GM12878 (cell line): ENCODE data around the gene SMPD3. TPM values are rescaled to one million over a fixed set of nuclear protein-coding genes. Genes with fewer than 3 reads are reported as not detected.

Experiments used
- ATAC-seq: fragments of 200-7000 bp; cut with Tn5 transposase; 3 replicates; pipeline ENCODE4 v1.9.1; 2020; ENCODE audit warnings: mild to moderate bottlenecking, moderate library complexity
- BruUV-seq: library from RNA; stranded (reverse); fragments of 400-500 nt; replicated peaks from 2 replicates; lab custom pipeline; 2021; lab: Mats Ljungman, UMichigan
- CTCF ChIA-PET: fragments of 300-600 bp; sonication (Branson Sonifier 250); formaldehyde crosslinking; extraction: SDS; loops from one replicate; lab custom pipeline; 2021; ENCODE audit warnings: inconsistent platforms; lab: Yijun Ruan, JAX
- POLR2A ChIA-PET: fragments of 350-600 bp; formaldehyde crosslinking; extraction: SDS; loops from one replicate; lab custom pipeline; 2021; ENCODE audit warnings: inconsistent platforms; lab: Charles Lee
- RAD21 ChIA-PET: fragments of 300-600 bp; sonication (Branson Sonifier 250); formaldehyde crosslinking; loops from one replicate; lab custom pipeline; 2023; ENCODE audit warnings: antibody characterized with exemption; ENCODE audit not compliant: unreplicated experiment; lab: Charles Lee
- SMC1A ChIA-PET: fragments of 300-600 bp; sonication (Branson Sonifier 250); formaldehyde crosslinking; loops from one replicate; lab custom pipeline; 2023; ENCODE audit not compliant: unreplicated experiment, uncharacterized antibody; lab: Charles Lee
- DNase-seq: peaks from one replicate; pipeline ENCODE4 v3.0.0-alpha.2; 2011; ENCODE audit warnings: low read depth, low spot score
- FAIRE-seq: peaks from 3 replicates; lab custom pipeline; 2011; peaks lifted over from hg19 to GRCh38; lab: Jason Lieb, UNC
- H2AFZ ChIP-seq: 2 replicates; pipeline ENCODE4 v1.6.0; 2011; ENCODE audit warnings: low read depth, low read length, control low read depth; ENCODE audit not compliant: control insufficient read depth
- H3K27ac ChIP-seq: 2 replicates; pipeline ENCODE4 v1.5.1; 2011; ENCODE audit warnings: control low read depth; ENCODE audit not compliant: control insufficient read depth, insufficient read depth
- H3K27me3 ChIP-seq, 2 experiments: replicated peaks in 1 of 2; 2 replicates each; pipeline versions ENCODE4 v1.6.0 to v1.6.1; 2011; ENCODE audit warnings: low read length in 1 of 2; ENCODE audit not compliant: control insufficient read depth in 2 of 2, insufficient read depth in 2 of 2
- H3K36me3 ChIP-seq, 2 experiments: 2 replicates each; pipeline ENCODE4 v1.5.1; 2011; ENCODE audit warnings: low read length in 1 of 2; ENCODE audit not compliant: control insufficient read depth in 2 of 2, insufficient read depth in 2 of 2
- H3K4me1 ChIP-seq: 2 replicates; pipeline ENCODE4 v1.6.1; 2011; ENCODE audit warnings: mild to moderate bottlenecking, low read length, moderate library complexity, mixed read lengths; ENCODE audit not compliant: control insufficient read depth, insufficient read depth
- H3K4me2 ChIP-seq: 2 replicates; pipeline ENCODE4 v1.6.0; 2011; ENCODE audit warnings: control low read depth; ENCODE audit not compliant: control insufficient read depth, insufficient read depth
- H3K4me3 ChIP-seq: fragments of 200-600 bp; sonication (generic); 2 replicates; pipeline ENCODE4 v1.5.1; 2016
- H3K79me2 ChIP-seq: 2 replicates; pipeline ENCODE4 v1.6.0; 2011; ENCODE audit warnings: low read length; ENCODE audit not compliant: control insufficient read depth, insufficient read depth
- H3K9ac ChIP-seq: 2 replicates; pipeline ENCODE4 v1.8.0; 2011; ENCODE audit warnings: low read length, control low read depth, mixed read lengths; ENCODE audit not compliant: control insufficient read depth, insufficient read depth
- H3K9me3 ChIP-seq: replicated peaks from 3 replicates; pipeline ENCODE4 v1.5.1; 2011; ENCODE audit warnings: mild to moderate bottlenecking, low read length; ENCODE audit not compliant: control insufficient read depth, insufficient read depth
- H4K20me1 ChIP-seq: 2 replicates; pipeline ENCODE4 v1.6.0; 2011; ENCODE audit not compliant: control insufficient read depth, insufficient read depth
- CBX3 ChIP-seq: fragments of 200-600 bp; sonication (generic); IDR thresholded peaks from 2 replicates; pipeline ENCODE4 v1.6.1; 2016; ENCODE audit warnings: low read depth, borderline replicate concordance
- EED ChIP-seq: sonication (generic); IDR thresholded peaks from 2 replicates; pipeline ENCODE4 v1.6.1; 2016; ENCODE audit warnings: antibody characterized with exemption, low read depth
- HCFC1 ChIP-seq: fragments of 150-350 bp; IDR thresholded peaks from 2 replicates; pipeline ENCODE4 v1.6.1; 2014; ENCODE audit warnings: low read length
- IRF4 ChIP-seq: IDR thresholded peaks from 2 replicates; pipeline ENCODE4 v1.6.1; 2011; ENCODE audit warnings: low read depth, low read length
- NFXL1 ChIP-seq: fragments of 450-650 bp; IDR thresholded peaks from 2 replicates; pipeline ENCODE4 v1.6.1; 2017; ENCODE audit warnings: antibody characterized with exemption, mild to moderate bottlenecking, borderline replicate concordance
- NFYB ChIP-seq: IDR thresholded peaks from 2 replicates; pipeline ENCODE4 v1.6.1; 2011; ENCODE audit warnings: low read depth, mild to moderate bottlenecking, low read length, improper control_type of control experiment, moderate library complexity; ENCODE audit not compliant: insufficient read depth
- NR2C1 ChIP-seq: fragments of 450-650 bp; IDR thresholded peaks from 2 replicates; pipeline ENCODE4 v1.6.1; 2017; ENCODE audit warnings: antibody characterized with exemption, mild to moderate bottlenecking, moderate library complexity
- NR2C2 ChIP-seq: IDR thresholded peaks from 2 replicates; pipeline ENCODE4 v1.6.1; 2011; ENCODE audit warnings: borderline replicate concordance, low read depth; ENCODE audit not compliant: control insufficient read depth, insufficient read length
- POU2F2 ChIP-seq: IDR thresholded peaks from 3 replicates; pipeline ENCODE4 v1.6.1; 2011; ENCODE audit warnings: low read depth, mild to moderate bottlenecking, low read length, borderline replicate concordance
- RAD21 ChIP-seq: IDR thresholded peaks from 2 replicates; pipeline ENCODE4 v1.6.1; 2011; ENCODE audit warnings: mild to moderate bottlenecking, low read depth, low read length, moderate library complexity; ENCODE audit not compliant: insufficient read depth
- RB1 ChIP-seq: fragments of 450-650 bp; formaldehyde crosslinking; IDR thresholded peaks from 2 replicates; pipeline ENCODE4 v1.6.1; 2017; ENCODE audit warnings: mild to moderate bottlenecking, borderline replicate concordance
- WRNIP1 ChIP-seq: IDR thresholded peaks from 2 replicates; pipeline ENCODE4 v1.6.1; 2011; ENCODE audit warnings: low read depth, low read length, improper control_type of control experiment, borderline replicate concordance
- WGBS: methylation state at CpG from one replicate; pipeline ENCODE4 v1.1.6; 2016; ENCODE audit warnings: low lambda C conversion rate; ENCODE audit not compliant: insufficient replicate concordance, insufficient coverage; ENCODE audit errors: missing lambda C conversion rate; 5-methylcytosine and 5-hydroxymethylcytosine counted together
- in situ Hi-C: fragments of 300-500 bp; cut with MboI; formaldehyde crosslinking; loops from 9 replicates; pipeline ENCODE4 v1.14.3; 2018; ENCODE audit warnings: mixed read lengths
- intact Hi-C: fragments of 100-400 bp; cut with micrococcal nuclease; formaldehyde crosslinking; loops from one replicate; pipeline ENCODE4 v1.14.2; 2022; ENCODE audit not compliant: unreplicated experiment
- polyA plus RNA-seq, 11 experiments: library from polyadenylated mRNA; depleted of rRNA in 4 of 11; unstranded in 6 of 11; stranded (reverse) in 5 of 11; fragments of >200 nt; fragmentation: Nextera tagmentation in 4 of 11; fragmentation: Illumina TruSeq in 1 of 11; extraction: Ambion mirVana in 4 of 11; extraction: Trizol in 1 of 11; gene quantifications; 1 replicate in 1 of 11; 2 replicates in 10 of 11; pipeline versions ENCODE4 v1.2.1 to v1.2.3, GENCODE V29; 2011 to 2016; ENCODE audit warnings: inconsistent platforms in 2 of 11, missing spikeins in 2 of 11, low read depth in 1 of 11
- total RNA-seq, 4 experiments: library from RNA; depleted of rRNA in 3 of 4; stranded (reverse); fragments of >200 nt in 3 of 4; fragmentation: Illumina TruSeq in 1 of 4; extraction: Trizol in 1 of 4; gene quantifications; 2 replicates each; pipeline versions ENCODE4 v1.2.1 to v1.2.3, GENCODE V29; 2013 to 2021

SMPD3 gene
- total and polyA plus RNA-seq, 10 of the 15 experiments (the other 5 are each of a cell fraction or from before 2014, with no cell fraction given), result 0.04 to 2.0 (median 1.2) TPM

DNA sequence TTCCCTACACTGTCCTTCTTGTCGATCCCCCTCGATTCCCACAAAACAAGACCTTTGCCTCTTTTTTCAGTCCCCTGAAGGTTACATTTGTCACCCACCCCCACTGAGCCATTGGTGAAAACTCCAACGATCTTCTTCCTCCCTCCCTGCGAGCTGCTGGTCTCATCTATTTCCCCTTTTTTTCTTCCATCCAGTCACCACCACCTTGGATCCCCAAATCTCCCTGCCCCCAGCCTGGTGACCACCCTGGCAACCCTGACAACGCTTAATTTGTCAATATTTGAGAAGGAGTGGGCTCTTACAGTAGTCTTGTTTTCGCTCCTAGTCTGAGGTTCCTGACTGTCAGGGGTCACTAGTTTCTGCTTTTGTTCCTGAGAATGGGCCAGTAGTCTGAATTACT, 62.9 kb downstream of the SMPD3 start:
- intact Hi-C loops (no loop called here), in situ Hi-C loops (no loop called here)
- BruUV-seq, result no TSS peak
- FAIRE-seq (no peak), ATAC-seq (no peak), DNase-seq (no peak)
- Histone ChIP-seq H3K4me1 (peaks cover 10% of the 10 kb centered on the region), H3K9ac (no peak overlapping the region), H3K4me2 (no peak overlapping the region), H3K9me3 (no peaks in the 10 kb centered on the region), H2AFZ (no peak overlapping the region), H3K36me3 (no peaks in the 10 kb centered on the region), H3K4me3 (no peak overlapping the region), H3K27ac (no peak overlapping the region), H3K79me2 (no peaks in the 10 kb centered on the region), H4K20me1 (no peaks in the 10 kb centered on the region), H3K27me3 (no peaks in the 10 kb centered on the region)
- CTCF ChIA-PET, result interaction anchor here (0.6 to 5.6 kb wide), 8 partner anchors 10 to 1046 kb away, joined by 3 to 77 read pairs (median 5); partner anchors contain the start of gene SLC7A6
- no peak for TF ChIP-seq EED
- no peak for TF ChIP-seq RAD21
- no peak for TF ChIP-seq RB1
- no peak for TF ChIP-seq HCFC1
- TF ChIP-seq POU2F2, result no peak
- no peak for TF ChIP-seq IRF4
- TF ChIP-seq NR2C1, result no peak
- TF ChIP-seq NFYB, result no peak
- TF ChIP-seq NR2C2, result no peak
- no peak for TF ChIP-seq WRNIP1
- TF ChIP-seq CBX3, result no peak
- TF ChIP-seq NFXL1, result no peak
- POLR2A ChIA-PET, result no interaction called here
- WGBS, result 47% methylated on average over 6 of the region's 6 CpGs
- SMC1A ChIA-PET, result interaction anchor here (1.0 to 1.6 kb wide), 5 partner anchors 9 to 126 kb away, joined by 3 to 7 read pairs (median 4); no protein-coding TSS in a partner anchor
- RAD21 ChIA-PET, result interaction anchor here (1.7 to 2.1 kb wide), 3 partner anchors 11 to 17 kb away, joined by 4 to 7 read pairs (median 5); no protein-coding TSS in a partner anchor
